NCI-H187 (cell line): ENCODE results near the gene PTPRD.

Source experiments
- DNase-seq, 2 experiments: peaks; one replicate each; lab custom pipeline; 2025; lab: John Stamatoyannopoulos, UW

Gene PTPRD

DNA sequence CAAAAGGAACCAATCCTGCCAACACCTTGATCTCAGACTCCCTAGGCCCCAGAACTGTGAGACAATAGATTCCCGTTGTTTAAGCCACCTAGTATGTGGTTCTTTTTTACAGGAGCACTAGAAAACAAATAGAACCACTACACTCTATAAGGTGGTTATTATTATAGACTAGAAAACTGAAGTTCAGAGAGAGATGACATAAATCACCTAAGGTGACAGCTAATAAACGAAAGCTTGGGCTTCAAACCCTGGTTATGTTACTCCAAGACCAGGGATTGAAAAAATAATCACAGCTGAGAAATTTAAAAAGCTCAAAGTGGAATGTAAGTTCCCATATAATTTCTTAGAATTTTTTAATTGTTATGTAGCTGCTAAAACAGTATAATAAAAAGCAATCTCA is 2097.1 kb downstream of the PTPRD start:
- no peak for DNase-seq

DNA sequence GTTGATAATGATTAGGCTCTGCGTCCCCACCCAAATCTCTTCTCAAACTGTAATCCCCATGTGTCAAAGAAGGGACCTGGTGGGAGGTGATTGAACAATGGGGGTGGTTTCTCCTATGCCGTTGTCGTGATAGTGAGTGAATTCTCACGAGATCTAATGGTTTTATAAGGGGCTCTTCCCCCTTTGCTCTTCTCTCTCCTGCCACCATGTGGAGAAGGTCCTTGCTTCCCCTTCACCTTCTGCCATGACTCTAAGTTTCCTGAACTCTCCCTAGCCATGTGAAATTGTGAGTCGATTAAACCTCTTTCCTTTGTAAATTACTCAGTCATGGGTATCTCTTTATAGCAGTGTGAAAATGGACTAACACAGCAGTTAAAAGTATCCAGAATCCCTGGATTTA is 2098.0 kb downstream of the PTPRD start:
- no peak for DNase-seq

GRCh38 chr9:8508671-8509290 is 2104.0 kb downstream of the PTPRD start:
- DNase-seq, result no peak

- DNase-seq, result no peak
These were observed 2118.2 kb downstream of the PTPRD start for GRCh38 chr9:8494571-8494970.

GRCh38 chr9:8492679-8493078 is 2120.1 kb downstream of the PTPRD start:
- no peak for DNase-seq

DNA sequence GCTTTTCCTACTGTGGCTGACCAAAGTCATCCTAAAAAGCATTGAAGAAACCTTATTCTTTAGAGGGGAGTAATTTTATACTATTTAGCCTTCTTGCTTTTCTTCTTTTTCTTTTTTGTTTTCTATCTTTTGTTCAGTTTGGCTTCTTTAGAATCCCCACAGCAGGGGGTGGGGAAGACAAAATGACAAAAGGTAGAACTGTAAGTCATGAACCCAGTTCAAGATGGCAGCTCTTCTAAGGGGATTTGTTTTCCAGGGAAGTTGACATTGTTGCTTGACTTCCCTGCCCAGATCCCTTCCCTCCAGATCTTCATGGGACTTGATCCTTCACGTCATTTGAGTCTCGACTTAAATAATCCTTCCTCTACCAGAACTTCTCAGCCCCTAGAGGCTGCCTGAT is 2120.8 kb downstream of the PTPRD start:
- no peak for DNase-seq

- DNase-seq, result no peak
These were observed 2121.2 kb downstream of the PTPRD start for GRCh38 chr9:8491563-8491962.

DNA sequence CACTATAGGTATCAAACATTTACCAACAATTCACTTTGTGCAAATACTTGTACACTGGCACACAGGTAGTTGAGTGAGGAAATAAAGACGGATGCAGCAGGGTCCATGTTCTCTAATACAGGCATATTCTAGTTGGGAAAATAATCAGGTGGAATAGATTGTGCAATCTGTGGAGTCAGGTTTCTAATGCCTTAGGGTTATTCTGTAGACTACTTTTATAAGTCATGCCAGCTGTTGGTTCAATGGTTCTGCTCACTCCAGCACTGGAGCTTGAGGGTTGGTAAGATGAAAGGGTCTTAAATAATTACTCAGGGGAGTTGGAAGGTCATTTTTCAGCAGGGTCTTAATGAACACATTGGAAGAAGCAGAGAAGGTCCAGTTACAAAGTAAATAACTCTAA is 2123.0 kb downstream of the PTPRD start:
- no peak for DNase-seq

DNA sequence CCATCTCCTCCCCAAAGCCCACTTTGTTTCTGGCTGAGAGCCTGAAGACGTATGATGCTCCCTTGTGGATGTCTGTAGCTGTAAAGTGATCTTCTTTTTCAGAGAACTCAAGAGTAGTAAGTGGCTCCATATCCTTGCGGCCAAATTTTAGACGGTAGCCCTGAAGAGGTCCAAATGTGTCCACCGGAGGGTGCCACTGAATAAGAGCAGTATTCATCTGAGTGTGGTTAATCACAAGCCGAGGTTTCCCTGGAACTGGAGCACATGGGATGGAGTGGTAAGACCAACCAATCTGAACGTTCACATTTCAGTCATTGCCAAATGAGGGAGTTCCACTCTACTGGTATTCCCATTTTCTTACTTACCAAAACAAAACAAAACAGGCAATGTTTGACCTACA is 2126.7 kb downstream of the PTPRD start:
- no peak for DNase-seq

GRCh38 chr9:8484597-8485191 is 2128.1 kb downstream of the PTPRD start:
- no peak for DNase-seq

- no peak for DNase-seq
These were observed 2135.4 kb downstream of the PTPRD start for GRCh38 chr9:8477450-8477849.

DNA sequence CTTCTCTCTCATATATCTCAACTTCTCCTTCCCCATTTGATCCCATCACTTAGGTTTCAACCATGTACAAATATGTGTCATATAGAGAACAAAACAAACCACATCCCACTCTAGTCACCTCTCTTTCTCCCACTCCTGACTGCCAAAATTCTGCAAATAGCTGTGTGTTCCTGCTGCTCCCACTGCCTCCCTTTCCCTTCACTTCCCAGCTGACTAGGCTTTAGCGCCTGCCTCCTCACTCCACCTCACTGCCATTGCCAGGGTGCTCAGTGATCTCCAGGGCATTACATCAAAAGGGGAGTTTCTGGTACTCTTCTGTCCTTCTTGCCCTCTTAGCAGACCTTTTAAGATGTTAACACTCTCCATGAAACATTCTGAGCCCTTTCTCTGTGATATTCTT is 2137.9 kb downstream of the PTPRD start:
- DNase-seq, result no peak

DNA sequence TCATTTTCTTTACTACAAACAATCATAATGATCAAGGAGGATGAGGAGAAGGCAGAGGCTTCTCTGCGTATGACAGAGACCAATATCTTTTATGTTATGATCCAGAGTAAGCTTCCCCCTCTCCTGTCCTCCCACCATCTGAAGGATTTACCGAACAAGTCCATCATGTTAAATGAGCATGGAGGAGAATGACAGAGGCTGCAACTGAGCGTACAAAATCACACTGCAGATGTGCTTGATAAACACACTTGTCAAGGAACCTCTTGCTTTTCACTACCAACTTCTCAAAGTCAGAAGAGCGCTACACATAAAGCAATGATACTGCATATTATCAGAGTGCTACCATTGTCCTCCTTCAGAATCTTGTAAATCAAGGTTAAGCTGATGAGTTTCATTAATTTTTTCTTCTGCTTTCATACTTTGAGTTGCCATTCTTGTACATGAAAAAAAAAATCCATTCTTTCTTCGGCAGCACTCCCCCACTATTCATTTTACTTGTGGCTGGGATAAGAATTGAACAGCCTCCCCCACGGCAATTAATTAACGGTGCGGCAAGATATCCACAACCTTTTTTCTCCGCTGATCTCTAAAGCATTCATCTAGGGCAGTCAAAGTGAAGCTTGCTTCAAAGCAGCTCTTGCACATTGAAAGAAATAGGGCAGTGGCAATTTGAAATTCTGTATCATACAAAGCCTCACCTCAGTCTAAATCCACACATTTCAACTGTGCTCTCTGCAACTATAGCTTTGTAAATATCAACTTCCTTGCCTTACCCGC is 2139.4 kb downstream of the PTPRD start:
- no peak for DNase-seq

DNA sequence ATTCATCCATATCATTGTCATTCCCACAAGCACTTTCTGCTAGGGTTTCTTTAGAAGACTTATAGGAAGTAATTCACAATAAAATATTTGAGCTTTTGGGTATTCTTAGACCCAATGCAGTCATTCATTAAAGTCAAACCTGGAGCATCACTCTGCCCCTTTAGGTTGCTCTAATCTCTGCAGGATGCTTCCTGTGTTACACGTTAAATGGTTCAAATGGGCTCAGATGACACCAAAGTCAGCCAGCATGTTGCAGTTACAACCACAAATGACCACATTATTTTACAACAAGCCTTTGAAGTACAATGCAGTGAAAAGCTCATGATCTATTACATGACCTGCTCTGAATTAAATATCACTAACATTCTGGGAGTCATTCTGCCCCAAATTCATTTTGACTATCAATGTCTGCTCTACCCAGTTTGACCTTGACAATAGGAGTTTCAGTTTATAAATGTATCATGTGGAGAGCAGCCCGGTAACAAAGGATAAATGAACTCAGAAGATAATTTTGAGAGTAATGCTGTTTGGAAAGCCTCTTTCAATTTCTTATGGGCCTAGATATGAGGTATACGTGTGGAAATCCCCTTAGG is 2144.7 kb downstream of the PTPRD start:
- DNase-seq, result no peak

DNA sequence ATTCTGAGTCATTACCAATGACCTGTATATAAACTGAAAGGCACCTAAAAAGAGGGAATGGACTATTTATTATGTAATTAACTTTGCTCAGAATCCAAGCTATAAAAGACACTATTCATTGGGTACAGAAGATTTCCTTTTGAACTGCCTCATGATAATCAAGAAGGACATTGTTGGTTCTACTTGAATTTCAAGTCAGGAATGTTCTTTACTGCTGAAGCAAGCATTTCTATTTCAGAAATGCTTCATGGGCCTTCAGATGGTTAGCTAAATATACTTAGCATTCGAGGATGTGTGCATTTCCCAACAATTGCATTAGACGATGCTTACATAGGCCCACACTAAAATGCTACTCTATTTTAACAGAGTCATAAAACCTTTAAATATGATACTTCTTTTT is 2155.0 kb downstream of the PTPRD start:
- no peak for DNase-seq

DNA sequence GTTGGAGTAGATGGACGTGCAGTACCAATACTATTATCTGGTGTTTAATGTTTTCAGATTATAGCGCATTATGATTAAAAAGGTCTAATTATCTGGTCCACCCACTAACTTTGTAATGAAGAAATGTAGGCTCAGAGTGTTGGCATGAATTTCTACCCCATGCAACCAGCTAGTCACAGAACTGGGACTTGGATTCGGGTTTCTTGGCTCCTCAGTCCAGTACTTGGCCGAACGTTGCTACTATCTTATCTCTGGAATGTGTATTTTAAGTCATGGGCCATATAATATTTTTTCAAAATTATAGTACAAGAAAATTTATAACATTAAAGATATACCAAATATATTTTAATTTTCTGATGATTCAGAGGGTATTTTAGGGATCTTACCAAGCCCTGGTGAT is 2155.7 kb downstream of the PTPRD start:
- no peak for DNase-seq

DNA sequence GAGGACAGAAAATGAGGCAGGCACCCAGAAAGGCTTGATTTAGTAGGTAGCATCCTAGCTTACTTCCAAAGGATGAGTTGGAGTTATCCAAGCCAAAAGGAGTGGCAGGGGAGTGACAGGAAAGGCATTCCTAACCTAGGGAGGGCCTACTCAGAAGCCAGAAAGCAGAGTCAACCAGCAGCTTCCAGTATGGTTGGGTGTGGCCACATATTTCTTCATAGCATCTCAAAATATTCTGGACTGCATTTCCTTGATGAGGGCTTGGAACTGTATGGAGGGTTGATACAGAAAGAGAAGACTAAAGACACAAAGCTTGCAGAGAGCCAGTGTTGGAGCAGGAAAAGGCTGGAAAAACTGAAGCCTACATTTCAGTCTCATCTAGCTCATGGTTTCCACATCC is 2156.5 kb downstream of the PTPRD start:
- no peak for DNase-seq

- DNase-seq, result no peak
These were observed 2161.8 kb downstream of the PTPRD start for GRCh38 chr9:8450810-8451545.

DNA sequence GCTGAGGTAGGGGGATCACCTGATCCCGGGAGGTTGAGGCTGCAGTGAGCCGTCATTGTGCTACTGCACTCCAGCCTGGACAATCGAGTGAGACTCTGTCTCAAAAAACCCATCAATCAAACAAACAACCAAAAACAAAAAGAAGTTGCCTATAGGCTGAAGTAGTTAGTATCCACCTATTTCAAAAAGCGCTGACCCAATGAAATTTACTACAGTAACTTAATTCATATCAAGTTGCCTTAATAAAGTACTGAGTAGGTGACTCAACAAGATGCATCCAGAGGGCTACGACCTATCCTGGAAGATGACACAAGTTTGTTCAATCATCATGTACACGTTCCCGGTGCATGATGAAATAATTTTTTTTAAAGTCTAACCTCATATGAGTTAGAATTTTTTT is 2164.6 kb downstream of the PTPRD start:
- DNase-seq, result no peak

- no peak for DNase-seq
These were observed 2165.2 kb downstream of the PTPRD start for GRCh38 chr9:8447601-8448000.

DNA sequence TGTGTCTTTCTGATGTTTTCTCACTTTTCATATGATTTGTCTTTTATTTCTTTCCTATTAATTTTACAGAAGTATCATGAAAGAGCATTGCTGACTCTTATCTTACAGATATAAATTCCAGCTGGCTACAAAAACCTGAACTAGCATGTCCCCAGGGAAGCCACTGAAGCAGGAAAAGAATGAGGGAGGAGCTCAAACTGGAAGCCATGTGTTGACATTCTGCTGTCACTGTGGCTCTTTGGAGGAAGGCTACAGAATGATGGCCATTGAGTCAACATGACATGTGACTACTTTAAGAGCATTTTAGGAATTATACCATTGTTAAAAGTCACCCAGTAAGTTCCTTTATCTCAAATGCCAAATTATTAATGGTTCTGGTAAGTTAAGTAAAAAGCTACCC is 2174.9 kb downstream of the PTPRD start:
- no peak for DNase-seq

- no peak for DNase-seq
These were observed 2175.5 kb downstream of the PTPRD start for GRCh38 chr9:8437259-8437658.
